Measurements from ENCODE around the gene KIF1B.

The KIF1B gene

DNA sequence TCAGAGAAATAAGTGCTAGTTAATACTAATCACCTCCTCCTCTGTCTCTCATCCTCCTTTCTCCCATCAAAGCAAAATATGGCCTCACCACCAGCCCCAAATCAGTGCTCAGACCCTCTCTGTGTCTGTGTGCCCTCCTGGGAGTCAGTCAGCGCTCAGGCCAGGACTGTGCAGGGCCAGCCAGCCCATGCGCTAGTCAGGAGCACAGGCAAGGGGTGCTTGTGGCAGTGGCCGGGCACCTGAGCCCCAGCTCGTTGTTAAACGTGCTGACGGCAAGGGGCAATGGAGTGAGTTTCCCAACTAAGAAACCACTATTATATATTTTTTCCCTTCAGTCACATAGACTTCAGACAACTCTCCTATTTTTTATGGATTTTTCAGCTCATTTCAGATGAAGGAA, 169.3 kb downstream of the KIF1B start:
- Histone ChIP-seq H3K36me3 (ENCODE audit: insufficient read depth, low read length) (no peaks in the 10 kb centered on the region), H3K4me2 (ENCODE audit: low read length) (no peak overlapping the region), H3K27ac (ENCODE audit: low read depth, low read length, poor library complexity, severe bottlenecking) (no peak overlapping the region), H3K79me2 (ENCODE audit: insufficient read depth, low read length) (no peaks in the 10 kb centered on the region), H2AFZ (ENCODE audit: low read length) (no peak overlapping the region), H4K20me1 (ENCODE audit: insufficient read depth, low read length) (no peaks in the 10 kb centered on the region), H3K9ac (ENCODE audit: low read length) (no peak overlapping the region), H3K9me2 (ENCODE audit: low read depth, low read length) (no peaks in the 10 kb centered on the region), H3K27me3 (ENCODE audit: insufficient read depth, low read length) (peaks cover 5% of the 10 kb centered on the region; the same call in 1 of the 2 replicates), H3K9me3 (ENCODE audit: low read length) (no peaks in the 10 kb centered on the region), H3K4me3 (ENCODE audit: low read depth, low read length, poor library complexity, severe bottlenecking) (no peak overlapping the region), H3K4me1 (ENCODE audit: insufficient read depth, low read length, severe bottlenecking) (no peaks in the 10 kb centered on the region), H3F3A (ENCODE audit: insufficient read depth, low read length) (no peaks in the 10 kb centered on the region)
- TF ChIP-seq CTCF (IDR thresholded peaks at IDR 0.05; ENCODE audit: low read length) (no peak), EZH2 (IDR thresholded peaks at IDR 0.05; ENCODE audit: borderline replicate concordance, low read length) (no peak)

- no peak overlapping the region for H3K4me3 ChIP-seq (ENCODE audit: low read depth, low read length, poor library complexity, severe bottlenecking)
These were observed 170.4 kb downstream of the KIF1B start for GRCh38 chr1:10380594-10381275.

GRCh38 chr1:10383630-10384029, 173.3 kb downstream of the KIF1B start:
- Histone ChIP-seq H4K20me1 (ENCODE audit: insufficient read depth, low read length) (no peaks in the 10 kb centered on the region), H3K9ac (ENCODE audit: low read length) (no peak overlapping the region), H3K27me3 (ENCODE audit: insufficient read depth, low read length) (peaks cover 5% of the 10 kb centered on the region; the same call in 1 of the 2 replicates), H2AFZ (ENCODE audit: low read length) (no peak overlapping the region), H3K36me3 (ENCODE audit: insufficient read depth, low read length) (no peaks in the 10 kb centered on the region), H3K4me2 (ENCODE audit: low read length) (no peak overlapping the region), H3K79me2 (ENCODE audit: insufficient read depth, low read length) (no peaks in the 10 kb centered on the region), H3K27ac (ENCODE audit: low read depth, low read length, poor library complexity, severe bottlenecking) (no peak overlapping the region), H3K9me3 (ENCODE audit: low read length) (no peaks in the 10 kb centered on the region), H3K9me2 (ENCODE audit: low read depth, low read length) (no peaks in the 10 kb centered on the region), H3K4me3 (ENCODE audit: low read depth, low read length, poor library complexity, severe bottlenecking) (no peak overlapping the region), H3F3A (ENCODE audit: insufficient read depth, low read length) (no peaks in the 10 kb centered on the region), H3K4me1 (ENCODE audit: insufficient read depth, low read length, severe bottlenecking) (peaks cover 10% of the 10 kb centered on the region)
- no peak for TF ChIP-seq CTCF (IDR thresholded peaks at IDR 0.05; ENCODE audit: low read length)
- TF ChIP-seq EZH2 (IDR thresholded peaks at IDR 0.05; ENCODE audit: borderline replicate concordance, low read length) = no peak

More at GRCh38 chr1:10380594-10381275, 170.4 kb downstream of the KIF1B start:
- H3K27ac ChIP-seq (ENCODE audit: low read depth, low read length, poor library complexity, severe bottlenecking) = no peak overlapping the region
- TF ChIP-seq CTCF (IDR thresholded peaks at IDR 0.05; ENCODE audit: low read length) (no peak), EZH2 (IDR thresholded peaks at IDR 0.05; ENCODE audit: borderline replicate concordance, low read length) (no peak)
- H3K4me2 ChIP-seq (ENCODE audit: low read length) = no peak overlapping the region
- no peaks in the 10 kb centered on the region for H3K9me2 ChIP-seq (ENCODE audit: low read depth, low read length)
- H4K20me1 ChIP-seq (ENCODE audit: insufficient read depth, low read length) = no peaks in the 10 kb centered on the region
- peaks cover 5% of the 10 kb centered on the region; the same call in 1 of the 2 replicates for H3K27me3 ChIP-seq (ENCODE audit: insufficient read depth, low read length)
- H3K9ac ChIP-seq (ENCODE audit: low read length) = no peak overlapping the region
- H3K36me3 ChIP-seq (ENCODE audit: insufficient read depth, low read length) = no peaks in the 10 kb centered on the region
- H3K4me1 ChIP-seq (ENCODE audit: insufficient read depth, low read length, severe bottlenecking) = no peaks in the 10 kb centered on the region
- H3F3A ChIP-seq (ENCODE audit: insufficient read depth, low read length) = no peaks in the 10 kb centered on the region
- H3K9me3 ChIP-seq (ENCODE audit: low read length) = no peaks in the 10 kb centered on the region
- no peak overlapping the region for H2AFZ ChIP-seq (ENCODE audit: low read length)
- no peaks in the 10 kb centered on the region for H3K79me2 ChIP-seq (ENCODE audit: insufficient read depth, low read length)

All from OCI-LY1 (cell line).